H1 (cell line): ENCODE measurements around the gene CCNC. TPM values are rescaled to one million over a fixed set of nuclear protein-coding genes. Genes with fewer than 3 reads are reported as not detected.

ENCODE experiments used
- CTCF ChIA-PET: fragments of 300-600 bp; sonication (Branson Sonifier 250); formaldehyde crosslinking; loops from one replicate; lab custom pipeline; 2021; ENCODE audit not compliant: partially characterized antibody; lab: Charles Lee
- POLR2A ChIA-PET: fragments of 300-600 bp; sonication (Branson Sonifier 250); formaldehyde crosslinking; loops from one replicate; lab custom pipeline; 2021; ENCODE audit warnings: inconsistent platforms; ENCODE audit not compliant: partially characterized antibody; lab: Charles Lee
- DNase-seq, 2 experiments: peaks; one replicate each; pipeline versions ENCODE4 v3.0.0 to v3.0.0-alpha.2; 2010 to 2022; ENCODE audit warnings: low spot score in 2 of 2, low read depth in 1 of 2, mixed read lengths in 1 of 2
- FAIRE-seq: peaks from 2 replicates; lab custom pipeline; 2011; peaks lifted over from hg19 to GRCh38; lab: Jason Lieb, UNC
- H2AFZ ChIP-seq: 2 replicates; pipeline ENCODE4 v1.8.1; 2012; ENCODE audit warnings: low read length, inconsistent platforms
- H2AK5ac ChIP-seq: 2 replicates; pipeline ENCODE4 v1.6.1; 2013; ENCODE audit warnings: low read depth, low read length
- H2BK120ac ChIP-seq: replicated peaks from 2 replicates; pipeline ENCODE3; 2013; ENCODE audit warnings: low read depth, low read length, inconsistent platforms
- H2BK12ac ChIP-seq: 2 replicates; pipeline ENCODE4 v1.6.1; 2013; ENCODE audit warnings: low read depth, low read length
- H2BK15ac ChIP-seq: 2 replicates; pipeline ENCODE4 v1.6.1; 2013; ENCODE audit warnings: low read length
- H2BK20ac ChIP-seq: 2 replicates; pipeline ENCODE4 v1.6.1; 2013; ENCODE audit warnings: low read length
- H2BK5ac ChIP-seq: 2 replicates; pipeline ENCODE4 v1.6.1; 2013; ENCODE audit warnings: low read depth, low read length
- H3K14ac ChIP-seq: 2 replicates; pipeline ENCODE4 v1.6.1; 2013; ENCODE audit warnings: inconsistent platforms; ENCODE audit not compliant: insufficient read length
- H3K18ac ChIP-seq: 2 replicates; pipeline ENCODE4 v1.6.1; 2013; ENCODE audit warnings: low read length; ENCODE audit errors: extremely low read depth
- H3K23ac ChIP-seq: 2 replicates; pipeline ENCODE4 v1.6.1; 2013; ENCODE audit warnings: inconsistent platforms; ENCODE audit not compliant: insufficient read length
- H3K23me2 ChIP-seq: 2 replicates; pipeline ENCODE4 v1.6.1; 2013; ENCODE audit warnings: low read depth, low read length
- H3K27ac ChIP-seq: 2 replicates; pipeline ENCODE4 v1.6.1; 2011; ENCODE audit warnings: low read depth, low read length, inconsistent platforms
- H3K27me3 ChIP-seq, 4 experiments: replicated peaks in 1 of 4; 1 replicate in 1 of 4; 2 replicates in 3 of 4; pipeline versions ENCODE4 v1.6.1 to v1.8.1; 2011 to 2013; ENCODE audit warnings: low read length in 3 of 4, mild to moderate bottlenecking in 3 of 4, inconsistent platforms in 2 of 4, mixed read lengths in 2 of 4, moderate library complexity in 1 of 4; ENCODE audit not compliant: control insufficient read depth in 3 of 4, insufficient read depth in 3 of 4; ENCODE audit errors: extremely low read depth in 1 of 4
- H3K36me3 ChIP-seq, 4 experiments: 2 replicates each; pipeline versions ENCODE4 v1.6.1 to v1.8.1; 2011 to 2013; ENCODE audit warnings: mild to moderate bottlenecking in 4 of 4, low read length in 3 of 4, moderate library complexity in 2 of 4, control low read depth in 1 of 4, inconsistent platforms in 1 of 4; ENCODE audit not compliant: insufficient read depth in 4 of 4, control insufficient read depth in 2 of 4
- H3K4ac ChIP-seq: replicated peaks from 2 replicates; pipeline ENCODE3; 2013; ENCODE audit warnings: low read length, low read depth, mixed read lengths, inconsistent platforms; ENCODE audit not compliant: insufficient read length
- H3K4me1 ChIP-seq, 4 experiments: replicated peaks in 1 of 4; 1 replicate in 1 of 4; 2 replicates in 3 of 4; pipeline versions ENCODE4 v1.6.1 to v1.8.1; 2011 to 2013; ENCODE audit warnings: low read length in 3 of 4, inconsistent platforms in 2 of 4, mixed read lengths in 1 of 4; ENCODE audit not compliant: insufficient read depth in 4 of 4, control insufficient read depth in 3 of 4
- H3K4me2 ChIP-seq, 2 experiments: 2 replicates each; pipeline versions ENCODE4 v1.6.1 to v1.8.1; 2011 to 2013; ENCODE audit warnings: low read depth in 2 of 2, low read length in 2 of 2, control low read depth in 1 of 2, inconsistent platforms in 1 of 2, mild to moderate bottlenecking in 1 of 2; ENCODE audit not compliant: insufficient read depth in 1 of 2
- H3K4me3 ChIP-seq, 4 experiments: fragments of 200-600, 300-600 bp in 1 of 4; sonication (generic), shearing (Covaris generic), sonication (Bioruptor Twin) in 1 of 4; 2 replicates each; pipeline versions ENCODE4 v1.5.1 to v1.8.1; 2011 to 2016; ENCODE audit warnings: low read length in 4 of 4, low read depth in 3 of 4, control low read depth in 2 of 4, inconsistent platforms in 2 of 4, mild to moderate bottlenecking in 2 of 4, mixed read lengths in 1 of 4, moderate library complexity in 1 of 4; ENCODE audit not compliant: insufficient read depth in 2 of 4; ENCODE audit errors: extremely low read depth in 1 of 4
- H3K56ac ChIP-seq: replicated peaks from 2 replicates; pipeline ENCODE3; 2013; ENCODE audit warnings: low read depth, mild to moderate bottlenecking, mixed read lengths, low read length, inconsistent platforms; ENCODE audit not compliant: insufficient read length
- H3K79me1 ChIP-seq: 2 replicates; pipeline ENCODE4 v1.6.1; 2013; ENCODE audit warnings: low read depth, low read length, control low read depth
- H3K79me2 ChIP-seq, 2 experiments: 2 replicates each; pipeline versions ENCODE4 v1.6.1 to v1.8.1; 2012 to 2013; ENCODE audit warnings: low read length in 2 of 2, mild to moderate bottlenecking in 2 of 2, inconsistent platforms in 1 of 2; ENCODE audit not compliant: insufficient read depth in 2 of 2, control insufficient read depth in 1 of 2
- H3K9ac ChIP-seq, 4 experiments: replicated peaks in 1 of 4; 1 replicate in 1 of 4; 2 replicates in 3 of 4; pipeline versions ENCODE4 v1.6.1 to v1.8.1; 2011 to 2013; ENCODE audit warnings: low read depth in 3 of 4, low read length in 3 of 4, control low read depth in 2 of 4, mild to moderate bottlenecking in 2 of 4, moderate library complexity in 2 of 4, inconsistent platforms in 1 of 4; ENCODE audit errors: extremely low read depth in 1 of 4
- H3K9me3 ChIP-seq, 2 experiments: 2 replicates each; pipeline versions ENCODE4 v1.6.1 to v1.8.1; 2012 to 2013; ENCODE audit warnings: mild to moderate bottlenecking in 2 of 2, moderate library complexity in 2 of 2, control low read depth in 1 of 2, inconsistent platforms in 1 of 2, low read depth in 1 of 2, low read length in 1 of 2, mixed read lengths in 1 of 2; ENCODE audit not compliant: insufficient read depth in 2 of 2
- H4K20me1 ChIP-seq, 2 experiments: replicated peaks in 1 of 2; 2 replicates each; pipeline versions ENCODE3 to v1.8.1; 2011 to 2013; ENCODE audit warnings: inconsistent platforms in 2 of 2, low read length in 2 of 2, mild to moderate bottlenecking in 1 of 2; ENCODE audit not compliant: insufficient read depth in 2 of 2, control insufficient read depth in 1 of 2
- H4K5ac ChIP-seq: 2 replicates; pipeline ENCODE4 v1.6.1; 2013; ENCODE audit warnings: low read length, low read depth, mixed read lengths, inconsistent platforms; ENCODE audit not compliant: insufficient read length
- H4K8ac ChIP-seq: 2 replicates; pipeline ENCODE4 v1.8.0; 2013; ENCODE audit warnings: mild to moderate bottlenecking, moderate library complexity, low read length, inconsistent platforms; ENCODE audit not compliant: insufficient read depth; ENCODE audit errors: extremely low read depth
- H4K91ac ChIP-seq: replicated peaks from 2 replicates; pipeline ENCODE3; 2013; ENCODE audit warnings: low read length, mixed read lengths, inconsistent platforms; ENCODE audit not compliant: insufficient read length
- GABPA ChIP-seq: IDR thresholded peaks from 2 replicates; pipeline ENCODE4 v1.6.1; 2011; ENCODE audit warnings: mild to moderate bottlenecking, low read length, moderate library complexity, borderline replicate concordance; ENCODE audit not compliant: insufficient read depth
- MAFK ChIP-seq: IDR thresholded peaks from 2 replicates; pipeline ENCODE4 v1.6.1; 2012; ENCODE audit warnings: low read depth, mild to moderate bottlenecking, improper control_type of control experiment, low read length
- POU5F1 ChIP-seq: IDR thresholded peaks from 2 replicates; pipeline ENCODE4 v1.6.1; 2011; ENCODE audit warnings: low read depth, mild to moderate bottlenecking, low read length, moderate library complexity
- WGBS, 2 experiments: shearing (Covaris generic) in 1 of 2; methylation state at CpG; one replicate each; pipeline versions ENCODE4 v1.1.6 to v1.1.7; 2013 to 2015; ENCODE audit warnings: low lambda C conversion rate in 2 of 2, mixed read lengths in 2 of 2, inconsistent platforms in 1 of 2, low coverage in 1 of 2, missing lambda C conversion rate in 1 of 2; ENCODE audit not compliant: insufficient replicate concordance in 2 of 2, insufficient coverage in 1 of 2, insufficient read length in 1 of 2; ENCODE audit errors: extremely low coverage in 1 of 2, missing lambda C conversion rate in 1 of 2; 5-methylcytosine and 5-hydroxymethylcytosine counted together
- polyA plus RNA-seq, 7 experiments: library from polyadenylated mRNA; depleted of rRNA in 3 of 7; stranded (reverse) in 5 of 7; unstranded in 2 of 7; fragments of >200 nt in 5 of 7; fragments of 200-250 nt in 2 of 7; gene quantifications; 1 replicate in 5 of 7; 2 replicates in 1 of 7; 4 replicates in 1 of 7; pipeline versions ENCODE4 v1.2.1 to v1.2.3, GENCODE V29; 2011 to 2013; ENCODE audit warnings: missing spikeins in 2 of 7, mixed read lengths in 2 of 7
- total RNA-seq: library from RNA; stranded (reverse); fragmentation: NEBNext Ultra II Directional; extraction: Animal tissue kit (Norgen Biotek cat#: 25700); gene quantifications from 2 replicates; pipeline ENCODE4 v1.2.1, GENCODE V29; 2021

Gene CCNC
- total and polyA plus RNA-seq, 2 of the 8 experiments (the other 6 are each of a cell fraction or from before 2014, with no cell fraction given), result 45.4 to 107 TPM

DNA sequence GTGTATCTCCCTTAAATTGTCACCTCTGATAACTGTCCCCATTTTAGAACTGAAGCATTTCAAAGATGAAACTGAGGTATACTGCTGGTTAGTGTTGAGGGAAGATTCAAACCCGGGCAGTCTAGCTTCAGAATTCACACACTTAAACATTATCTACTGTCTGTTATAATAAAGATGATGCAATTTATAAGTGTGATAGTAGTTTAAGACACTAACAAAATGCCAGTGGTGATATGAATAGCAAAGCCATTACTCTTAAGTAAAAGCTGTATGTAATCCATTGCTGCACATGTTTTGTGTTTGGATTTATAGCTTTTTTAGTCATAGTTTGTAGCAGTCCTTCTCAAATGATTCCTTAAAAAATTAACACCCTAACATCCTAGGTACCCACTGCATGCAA, 73.0 kb downstream of the CCNC start:
- no peak for FAIRE-seq
- 85% methylated on average over 1 of the region's 1 CpG; no CpG with 5 or more reads in 1 of the 2 experiments for WGBS, 2 experiments
- TF ChIP-seq MAFK (no peak), GABPA (no peak), POU5F1 (no peak)

More for the DNA sequence above, 73.0 kb downstream of the CCNC start:
- Histone ChIP-seq H4K8ac (no peak overlapping the region), H4K91ac (no peak overlapping the region), H4K5ac (no peak overlapping the region), H2AK5ac (no peak overlapping the region), H2BK20ac (no peak overlapping the region), H3K79me1 (no peaks in the 10 kb centered on the region), H3K27me3 (no peaks in the 10 kb centered on the region), H3K14ac (no peak overlapping the region), H2BK15ac (no peak overlapping the region), H3K23me2 (no peaks in the 10 kb centered on the region), H3K4me1 (no peaks in the 10 kb centered on the region), H3K4me2 (no peak overlapping the region), H3K36me3 (peaks cover 0 to 18% (median 2%) of the 10 kb centered on the region in 4 experiments; a peak in 3 of 8 replicates), H3K18ac (no peak overlapping the region), H2BK120ac (no peak overlapping the region), H3K23ac (no peak overlapping the region), H3K27ac (no peak overlapping the region), H2BK5ac (no peak overlapping the region), H3K9ac (no peak overlapping the region), H2AFZ (no peak overlapping the region), H3K56ac (no peak overlapping the region), H3K79me2 (no peaks in the 10 kb centered on the region), H3K4ac (no peak overlapping the region), H3K4me3 (no peak overlapping the region), H4K20me1 (peaks cover 0 to 2% of the 10 kb centered on the region in 2 experiments), H2BK12ac (no peak overlapping the region), H3K9me3 (no peaks in the 10 kb centered on the region)
- ChIA-PET CTCF (interaction anchor here (0.6 kb wide), 1 partner anchor 10 kb away, joined by 3 read pairs; no protein-coding TSS in a partner anchor), POLR2A (interaction anchor here (1.0 kb wide), 1 partner anchor 9 kb away, joined by 3 read pairs; no protein-coding TSS in a partner anchor)
- DNase-seq, result no peak
